HG03432 (cell line): ENCODE data around the gene ARHGAP42.
"Not testable (repeated sequence)": the region's sequence is repeated elsewhere in the genome, so short reads cannot be mapped to it uniquely, and the experiment has no call there.

Source experiments
- ATAC-seq: cut with Tn5 transposase; IDR thresholded peaks from one replicate; pipeline ENCODE4 v1.9.1; 2021; ENCODE audit warnings: mild to moderate bottlenecking, moderate library complexity; ENCODE audit not compliant: unreplicated experiment

ARHGAP42 gene, protein sequence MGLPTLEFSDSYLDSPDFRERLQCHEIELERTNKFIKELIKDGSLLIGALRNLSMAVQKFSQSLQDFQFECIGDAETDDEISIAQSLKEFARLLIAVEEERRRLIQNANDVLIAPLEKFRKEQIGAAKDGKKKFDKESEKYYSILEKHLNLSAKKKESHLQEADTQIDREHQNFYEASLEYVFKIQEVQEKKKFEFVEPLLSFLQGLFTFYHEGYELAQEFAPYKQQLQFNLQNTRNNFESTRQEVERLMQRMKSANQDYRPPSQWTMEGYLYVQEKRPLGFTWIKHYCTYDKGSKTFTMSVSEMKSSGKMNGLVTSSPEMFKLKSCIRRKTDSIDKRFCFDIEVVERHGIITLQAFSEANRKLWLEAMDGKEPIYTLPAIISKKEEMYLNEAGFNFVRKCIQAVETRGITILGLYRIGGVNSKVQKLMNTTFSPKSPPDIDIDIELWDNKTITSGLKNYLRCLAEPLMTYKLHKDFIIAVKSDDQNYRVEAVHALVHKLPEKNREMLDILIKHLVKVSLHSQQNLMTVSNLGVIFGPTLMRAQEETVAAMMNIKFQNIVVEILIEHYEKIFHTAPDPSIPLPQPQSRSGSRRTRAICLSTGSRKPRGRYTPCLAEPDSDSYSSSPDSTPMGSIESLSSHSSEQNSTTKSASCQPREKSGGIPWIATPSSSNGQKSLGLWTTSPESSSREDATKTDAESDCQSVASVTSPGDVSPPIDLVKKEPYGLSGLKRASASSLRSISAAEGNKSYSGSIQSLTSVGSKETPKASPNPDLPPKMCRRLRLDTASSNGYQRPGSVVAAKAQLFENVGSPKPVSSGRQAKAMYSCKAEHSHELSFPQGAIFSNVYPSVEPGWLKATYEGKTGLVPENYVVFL

DNA sequence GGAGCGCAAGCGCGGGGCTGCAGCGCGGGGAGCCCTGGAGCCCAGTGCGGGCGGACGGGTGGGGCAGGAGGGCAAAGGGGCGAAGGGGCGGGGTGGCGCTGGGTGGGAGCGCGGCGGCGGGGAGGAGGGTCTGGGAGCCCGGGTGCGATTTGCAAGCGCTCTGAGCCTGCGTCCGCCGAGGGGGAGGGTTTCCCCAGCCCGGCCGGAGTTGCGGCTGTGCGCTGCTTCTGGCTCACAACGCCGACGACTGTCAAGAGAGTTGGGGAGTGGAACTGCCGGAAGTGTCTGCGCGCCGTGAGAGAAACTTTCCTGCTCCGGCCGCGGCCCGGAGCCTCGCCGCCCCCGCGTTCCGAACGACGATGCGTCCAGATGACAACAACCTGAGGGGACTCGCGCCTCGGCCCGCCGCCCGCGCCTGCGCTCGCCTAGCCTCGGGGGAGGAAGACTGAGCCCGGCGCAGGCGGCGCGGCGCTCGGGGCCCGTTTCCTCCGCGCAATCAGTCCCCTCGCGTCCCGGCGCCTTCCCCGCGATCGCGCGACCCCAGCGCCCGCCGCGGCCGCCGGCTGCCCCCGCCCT lies at the start of gene ARHGAP42:
ARHGAP42 (plus strand) TSS at position 235 of the 576 bp plus-strand sequence. CDS start 391 bp downstream, outside the sequence.
- peak; percentile 78 for ATAC-seq

DNA sequence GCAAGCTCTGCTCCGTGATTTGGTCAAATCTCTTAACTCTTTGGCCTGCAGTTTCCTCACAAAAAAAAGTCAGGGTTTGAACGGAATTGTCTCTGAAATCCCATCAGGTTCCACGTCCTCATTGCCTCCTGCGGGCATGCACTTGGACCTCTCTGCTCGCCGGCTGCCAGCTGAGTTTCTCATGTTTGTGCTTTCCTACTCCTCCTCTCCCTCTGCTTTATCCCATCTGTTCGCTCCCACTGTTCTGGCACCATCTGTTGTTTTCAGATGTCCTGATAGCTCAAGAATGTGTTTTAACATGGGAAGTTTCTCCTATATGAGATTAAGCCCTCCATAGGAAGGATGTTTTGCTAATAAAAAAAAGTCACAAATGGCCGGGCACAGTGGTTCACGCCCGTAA lies 49.4 kb upstream of the ARHGAP42 start:
- ATAC-seq, result no peak

DNA sequence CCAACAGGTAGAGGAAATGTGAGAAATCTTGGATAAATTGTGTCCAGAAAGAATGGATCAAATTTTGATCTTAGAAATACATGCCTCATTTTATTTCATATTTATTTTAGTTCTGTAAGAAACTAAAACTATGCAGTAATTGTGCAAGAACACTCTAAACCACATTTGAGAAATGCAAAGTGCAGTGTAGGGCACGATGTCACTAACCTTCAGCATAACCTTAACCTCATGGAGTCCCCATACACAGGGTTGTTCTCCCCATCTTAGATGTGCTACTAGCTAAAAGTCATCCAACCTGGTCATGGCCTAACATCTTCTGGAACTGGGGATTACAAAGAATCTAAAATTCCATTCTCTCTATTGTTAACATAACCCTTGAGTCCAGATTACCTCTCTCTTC lies 48.4 kb upstream of the ARHGAP42 start:
- no peak for ATAC-seq

DNA sequence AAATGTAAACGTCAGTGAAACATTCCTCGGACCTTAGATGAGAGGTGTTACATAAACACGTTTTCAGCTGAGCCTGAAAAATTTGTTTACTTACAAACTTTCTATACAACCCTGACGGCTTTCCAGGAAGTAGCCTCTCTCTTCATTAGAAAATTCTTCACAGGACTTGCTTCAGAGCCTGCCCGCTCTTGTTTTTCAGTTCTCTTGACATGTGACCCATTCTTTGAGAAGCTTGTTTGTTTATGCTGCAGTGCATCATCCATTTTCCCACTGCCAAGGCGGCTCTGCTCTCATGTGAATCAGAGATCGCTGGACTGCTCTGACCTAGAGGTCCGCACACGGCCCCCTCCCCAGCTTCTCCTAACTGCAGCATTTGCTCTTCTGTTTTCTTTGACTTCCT lies 47.9 kb upstream of the ARHGAP42 start:
- ATAC-seq, result no peak

DNA sequence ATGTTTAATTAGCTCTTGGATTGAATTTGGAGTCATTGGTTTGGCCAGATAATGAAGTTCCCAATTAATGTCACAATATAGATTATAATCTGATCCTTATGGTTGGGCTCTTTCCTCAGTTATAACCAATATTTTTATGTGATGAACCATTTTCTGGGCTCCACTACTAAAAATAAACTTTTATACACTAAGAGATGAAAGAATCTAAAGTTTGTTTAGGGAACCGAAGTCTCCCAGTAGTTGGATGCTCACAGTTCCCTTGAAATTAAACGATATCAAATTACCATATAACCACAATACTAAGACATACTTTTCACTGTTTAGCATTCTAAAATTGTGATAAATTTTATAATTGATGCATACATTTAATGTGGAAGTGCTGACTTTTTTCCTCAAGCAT lies 47.0 kb upstream of the ARHGAP42 start:
- no peak for ATAC-seq

DNA sequence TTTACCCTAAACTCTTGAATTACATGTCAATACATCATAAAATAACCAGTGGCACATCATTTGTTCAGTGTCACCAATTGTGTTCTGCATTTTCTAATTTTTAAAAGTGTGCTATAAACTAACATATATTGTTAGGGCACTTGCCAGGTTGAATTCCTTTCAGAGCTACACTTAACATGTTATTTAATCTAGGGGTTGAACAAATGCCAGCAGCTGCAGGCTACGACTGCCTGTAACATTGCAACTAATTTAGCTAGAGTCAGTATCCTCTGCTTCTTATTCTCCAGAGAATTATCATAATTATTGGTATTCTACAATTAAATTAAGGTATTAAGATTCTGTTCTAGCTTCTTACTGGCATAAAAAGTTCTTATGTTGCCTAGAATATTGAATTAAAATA lies 46.4 kb upstream of the ARHGAP42 start:
- ATAC-seq, result no peak

DNA sequence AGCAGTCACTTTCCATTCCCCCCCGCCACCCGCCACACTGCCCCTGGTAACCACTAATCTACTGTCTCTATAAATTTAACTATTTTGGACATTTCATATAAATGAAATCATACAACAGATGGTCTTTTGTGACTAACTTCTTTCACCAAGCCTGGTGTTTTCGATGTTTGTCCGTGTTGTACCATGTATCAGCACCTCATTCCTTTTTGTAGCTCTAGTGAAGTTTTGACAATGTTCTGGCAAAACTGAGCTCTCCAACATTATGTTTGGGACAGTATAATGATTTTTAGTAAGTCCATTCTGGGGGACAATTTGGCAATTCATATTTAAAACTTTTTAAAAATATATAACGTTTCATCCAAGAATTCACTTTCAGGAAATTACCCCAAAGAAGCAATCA lies 45.6 kb upstream of the ARHGAP42 start:
- ATAC-seq, result no peak

DNA sequence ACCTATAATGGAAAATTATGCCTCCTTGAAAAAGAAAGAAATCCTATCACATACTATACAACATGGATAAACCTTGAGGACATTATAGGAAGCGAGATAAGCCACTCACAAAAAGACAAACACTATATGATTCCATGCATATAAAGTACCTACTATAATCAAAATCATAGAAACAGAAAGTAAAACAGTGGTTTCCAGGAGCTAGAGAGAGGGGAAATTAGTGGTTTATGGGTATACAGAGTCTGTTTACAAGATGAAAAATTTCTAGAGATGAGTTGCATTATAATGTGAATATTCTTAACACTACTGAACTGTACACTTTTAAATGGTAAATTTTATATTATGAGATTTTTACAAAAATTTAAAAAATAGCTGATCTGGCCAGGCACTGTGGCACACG lies 40.5 kb upstream of the ARHGAP42 start:
- no peak for ATAC-seq

DNA sequence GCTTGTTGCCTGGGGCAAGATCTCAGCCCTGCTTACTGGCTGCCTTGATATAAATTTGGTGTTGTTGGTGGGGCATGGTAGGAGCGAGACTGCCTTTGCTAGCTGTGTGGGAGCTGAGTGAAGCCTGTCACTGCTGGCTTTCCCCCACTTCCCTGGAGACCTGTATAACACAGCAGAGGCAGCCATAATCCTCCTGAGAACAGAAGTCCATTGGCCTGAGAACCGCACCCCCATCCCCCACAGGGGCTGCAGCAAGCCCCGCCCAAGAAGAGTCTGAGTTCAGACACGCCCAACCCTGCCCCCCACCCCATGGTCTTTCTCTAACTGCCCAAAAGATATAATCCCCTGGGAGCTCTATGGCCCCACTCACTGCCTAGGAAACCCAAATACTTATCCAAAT lies 39.2 kb upstream of the ARHGAP42 start:
- no peak for ATAC-seq

DNA sequence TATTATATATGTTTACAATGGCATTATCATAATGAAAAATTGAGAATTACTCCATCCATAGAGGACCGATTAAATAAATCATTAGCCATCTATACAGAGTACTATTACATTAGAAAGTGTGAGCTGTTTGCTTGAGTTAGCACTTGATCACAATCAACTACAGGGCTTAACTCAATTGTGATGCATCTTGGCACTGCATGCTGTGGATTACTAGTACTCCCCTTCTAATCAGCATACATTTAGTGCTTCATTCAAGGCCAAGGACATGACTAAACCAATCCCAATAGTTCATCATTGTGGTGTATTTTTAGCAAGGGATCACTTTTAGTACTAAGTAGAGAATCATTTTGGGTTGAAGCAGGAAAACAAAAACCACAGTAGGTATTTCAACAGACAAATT lies 23.5 kb upstream of the ARHGAP42 start:
- ATAC-seq, result no peak

DNA sequence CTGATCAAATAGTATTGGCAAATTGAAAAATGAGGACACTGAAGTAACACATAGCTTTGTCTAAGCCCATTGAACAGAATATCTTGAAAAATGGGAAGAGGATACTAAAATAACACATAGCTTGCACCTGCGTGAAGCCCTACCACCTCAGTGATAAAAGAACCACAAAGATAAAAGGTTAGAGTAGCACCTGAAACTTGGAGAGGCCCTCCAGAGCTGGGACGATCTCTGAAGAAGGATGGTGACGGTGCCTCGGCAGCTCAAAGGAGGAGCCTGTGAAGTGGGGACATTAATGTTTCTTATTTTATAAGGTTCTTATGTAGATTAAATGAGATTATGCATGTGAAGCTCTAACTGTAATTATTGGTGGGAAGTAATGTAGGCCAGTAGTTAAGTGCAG lies 23.1 kb upstream of the ARHGAP42 start:
- ATAC-seq, result no peak

DNA sequence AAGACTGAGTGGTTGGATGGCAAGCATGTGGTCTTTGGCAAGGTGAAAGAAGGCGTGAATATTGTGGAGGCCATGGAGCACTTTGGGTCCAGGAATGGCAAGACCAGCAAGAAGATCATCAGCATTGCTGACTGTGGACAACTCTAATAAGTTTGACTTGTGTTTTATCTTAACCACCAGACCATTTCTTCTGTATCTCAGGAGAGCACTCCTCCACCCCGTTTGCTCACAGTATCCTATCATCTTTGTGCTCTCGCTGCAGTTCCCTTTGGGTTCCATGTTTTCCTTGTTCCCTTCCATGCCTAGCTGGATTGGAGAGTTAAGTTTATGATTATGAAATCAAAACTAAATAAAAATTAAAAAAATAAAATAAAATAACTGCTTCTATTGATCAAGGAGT lies 20.3 kb upstream of the ARHGAP42 start:
- not testable (repeated sequence) for ATAC-seq

DNA sequence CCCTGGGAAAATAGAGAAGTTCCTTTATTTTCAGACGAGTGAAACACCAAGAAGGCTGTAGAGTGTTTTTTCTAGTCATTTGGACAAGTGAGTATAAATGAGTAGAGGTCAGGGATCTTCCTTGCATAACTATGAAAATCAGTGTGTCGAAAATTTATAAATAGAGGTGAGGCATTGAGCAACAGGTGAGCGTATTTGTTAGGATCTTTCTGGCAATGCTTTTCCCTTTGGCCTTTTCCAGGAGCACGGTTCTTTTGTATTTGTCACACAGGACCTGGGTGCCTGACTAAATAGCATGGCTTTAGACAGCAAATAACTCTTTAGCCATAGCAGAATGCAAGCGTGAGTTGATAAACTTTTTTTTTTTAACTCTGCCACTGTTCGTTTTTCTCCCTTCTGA lies 19.6 kb upstream of the ARHGAP42 start:
- no peak for ATAC-seq

DNA sequence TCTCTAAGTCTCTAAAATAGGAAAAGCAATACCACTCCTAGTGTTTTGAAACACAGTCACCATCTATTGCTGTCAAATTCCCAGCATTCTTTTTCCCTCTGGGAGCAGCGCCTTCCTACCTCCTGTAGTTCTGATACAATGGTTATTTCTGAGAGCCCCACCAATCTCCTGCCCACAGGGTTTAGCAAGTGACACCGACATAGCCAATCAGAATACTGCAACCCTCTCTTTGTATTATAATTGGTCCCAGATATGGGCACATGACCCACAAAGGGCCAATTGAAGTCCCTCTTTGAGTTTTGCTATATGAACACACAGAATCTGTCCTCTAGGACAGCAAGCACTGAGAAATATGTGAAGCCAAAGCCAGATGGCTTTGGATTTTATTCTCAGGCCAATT lies 16.9 kb upstream of the ARHGAP42 start:
- no peak for ATAC-seq

DNA sequence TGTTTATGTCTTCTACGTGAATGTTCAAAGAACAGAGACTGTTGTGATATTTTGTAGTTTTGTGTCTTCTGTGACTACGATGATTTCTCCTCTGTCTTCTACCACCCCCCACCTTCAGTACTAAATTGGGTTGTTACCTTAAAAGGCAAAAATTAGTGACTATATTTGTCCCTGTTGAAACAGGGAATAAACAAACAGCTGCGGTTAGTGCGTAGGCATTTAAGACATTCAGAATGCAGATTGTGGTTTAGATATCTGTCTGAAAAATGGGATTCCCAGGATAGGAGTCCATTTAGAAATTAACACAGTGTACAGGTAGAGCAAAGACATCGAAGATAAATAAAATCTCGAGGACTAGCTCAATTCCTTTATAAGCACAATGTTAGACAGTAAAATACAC lies 15.6 kb upstream of the ARHGAP42 start:
- ATAC-seq, result no peak

DNA sequence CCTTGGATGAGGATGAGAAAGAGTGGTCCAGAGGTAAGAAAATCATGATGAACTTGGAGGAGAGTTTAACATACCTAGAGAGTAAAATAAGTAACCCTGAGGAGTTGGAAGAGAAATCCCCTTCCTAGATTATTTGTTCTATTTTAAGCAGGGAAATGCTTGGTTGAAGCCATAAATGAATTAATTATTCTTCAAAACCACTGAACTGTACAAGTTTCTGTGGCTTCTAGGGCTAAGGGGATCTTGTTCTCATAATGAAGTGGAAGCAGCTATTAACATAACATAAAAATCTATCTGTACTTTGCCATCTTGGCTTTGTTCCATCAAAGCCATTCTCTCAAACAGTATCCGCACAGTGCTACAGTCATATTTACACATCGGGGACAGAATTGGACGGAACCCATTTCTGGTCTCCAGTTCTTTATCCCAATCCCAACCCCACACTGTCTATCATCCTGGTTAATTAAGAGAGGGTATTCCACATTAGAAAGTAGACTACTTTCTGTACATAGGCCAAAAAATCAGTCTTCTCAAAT lies 14.5 kb upstream of the ARHGAP42 start:
- no peak for ATAC-seq

DNA sequence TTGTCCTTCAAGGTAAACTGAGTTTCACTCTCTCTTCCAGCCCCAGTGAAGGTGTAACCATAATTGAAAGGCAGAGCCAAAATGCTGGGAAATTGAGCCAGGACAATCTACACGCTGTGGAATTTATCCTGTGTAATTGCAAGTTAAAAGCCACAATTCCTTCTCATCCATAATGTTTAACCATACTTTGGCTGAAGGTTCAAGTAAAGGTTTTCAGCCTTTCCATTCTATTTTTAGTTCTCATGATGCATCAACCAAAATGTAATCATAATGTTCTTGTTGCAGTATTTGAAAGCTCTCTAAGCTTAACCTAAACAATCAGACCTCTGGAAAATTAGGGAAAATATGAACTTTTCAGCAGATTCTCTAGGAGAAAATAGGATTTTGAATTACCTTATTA lies 14.0 kb upstream of the ARHGAP42 start:
- ATAC-seq, result no peak

DNA sequence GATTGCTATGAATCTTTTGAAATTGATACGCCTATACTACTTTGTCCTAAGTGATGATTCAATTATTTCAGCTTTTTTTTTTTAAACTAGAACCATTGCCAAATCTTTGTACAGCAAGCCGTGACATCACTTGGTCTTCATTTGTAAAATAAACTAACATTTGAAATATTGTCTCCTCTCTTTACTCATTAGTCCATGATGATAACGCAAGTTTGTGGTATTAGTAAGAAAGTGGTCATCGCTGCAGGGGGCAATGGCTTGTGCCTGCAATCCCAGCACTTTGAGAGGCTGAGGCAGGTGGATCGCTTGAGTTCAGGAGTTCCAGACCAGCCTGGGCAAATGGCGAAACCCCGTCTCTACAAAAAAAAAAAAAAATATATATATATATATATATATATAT lies 12.9 kb upstream of the ARHGAP42 start:
- ATAC-seq, result no peak

DNA sequence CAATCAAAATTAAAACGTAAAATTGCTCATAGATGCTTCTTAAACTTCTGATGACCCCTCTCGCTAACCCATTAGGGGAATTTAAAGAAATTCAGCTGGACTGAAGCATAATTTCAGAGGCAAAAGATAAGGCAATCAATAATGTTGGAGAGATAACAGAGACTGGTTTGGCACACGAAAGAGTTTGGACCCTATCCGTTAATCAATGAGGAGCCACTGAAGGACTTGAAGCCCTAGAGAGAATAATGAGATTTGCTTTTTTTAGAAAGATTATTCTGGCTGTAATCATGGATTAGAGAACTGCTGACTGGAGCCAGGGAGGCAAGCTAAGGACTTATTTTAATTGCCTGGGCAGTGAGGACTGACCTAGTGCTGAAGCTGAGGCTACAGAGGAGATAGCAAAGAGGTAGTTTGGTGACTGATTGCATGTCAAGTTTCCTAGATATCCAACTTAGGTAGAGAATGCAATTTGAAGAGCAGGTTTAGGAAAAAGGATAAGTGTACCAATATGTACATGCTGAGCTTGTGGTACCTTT lies 11.9 kb upstream of the ARHGAP42 start:
- no peak for ATAC-seq

DNA sequence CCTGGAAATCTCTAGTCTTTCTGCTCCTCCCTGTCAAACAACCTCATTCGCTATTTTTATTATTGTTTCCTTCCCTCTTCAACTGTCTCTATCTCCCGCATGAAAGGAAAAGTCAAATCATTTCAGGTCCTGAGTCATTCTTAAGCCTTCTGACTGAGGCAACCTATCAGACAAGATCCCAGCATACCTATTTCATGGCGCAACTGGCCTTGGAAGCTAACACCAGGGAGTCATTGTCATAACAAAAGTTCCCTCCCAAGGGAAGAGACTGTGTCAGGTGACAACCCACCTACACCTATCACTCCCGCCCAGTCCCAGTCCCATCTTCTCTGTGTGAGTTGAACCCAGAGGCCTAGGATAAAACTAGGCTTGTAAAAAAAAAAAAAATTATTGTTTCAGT lies 10.2 kb upstream of the ARHGAP42 start:
- no peak for ATAC-seq

DNA sequence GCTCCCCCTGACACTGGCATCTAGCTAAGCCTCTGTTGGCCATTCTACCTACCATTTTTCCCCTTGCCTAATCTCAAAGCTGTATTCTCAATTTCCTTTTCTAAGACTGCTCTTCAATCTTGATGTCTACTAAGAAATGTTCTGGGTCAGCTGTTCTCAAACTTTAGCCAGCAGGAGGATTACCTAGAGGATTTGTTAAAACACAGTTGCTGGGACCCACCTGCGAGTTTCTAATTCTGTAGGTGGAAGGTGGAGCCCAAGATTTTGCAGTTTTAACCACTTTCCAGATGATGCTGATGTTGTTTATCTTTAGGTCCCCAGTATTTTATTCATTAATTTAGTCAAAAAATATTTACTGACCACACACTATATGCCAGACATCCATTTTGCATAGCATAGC lies 9.3 kb upstream of the ARHGAP42 start:
- no peak for ATAC-seq
